Activated T-cell treated with anti-CD3 and anti-CD28 coated beads, Interleukin-2, amount 50 U/mL, for 72 hours (primary cell): Measurements from ENCODE around the gene NRTN. TPM values are rescaled to one million over a fixed set of nuclear protein-coding genes. Genes with fewer than 3 reads are reported as not detected.
"Not testable (repeated sequence)": the region's sequence is repeated elsewhere in the genome, so short reads cannot be mapped to it uniquely, and the experiment has no call there.

ENCODE experiments used
- ATAC-seq, 2 donors: fragments of 150-1000 bp; cut with Tn5 transposase; replicated peaks in 1 of 2; 2 replicates each; pipeline ENCODE4 v1.10.0; 2021; ENCODE audit warnings: moderate library complexity in 2 of 2, mild to moderate bottlenecking in 1 of 2
- DNase-seq, 2 donors: peaks; one replicate each; pipeline ENCODE4 v3.0.0; 2021 to 2022; ENCODE audit warnings: mixed read lengths in 1 of 2
- H3K27ac Mint-ChIP-seq: one replicate; pipeline ENCODE4 v1.8.0; 2022; ENCODE audit warnings: mild to moderate bottlenecking, moderate library complexity, mixed read lengths
- H3K27me3 Mint-ChIP-seq: one replicate; pipeline ENCODE4 v1.8.0; 2022; ENCODE audit warnings: low read depth, mixed read lengths
- H3K36me3 Mint-ChIP-seq, 2 donors: one replicate each; pipeline ENCODE4 v1.8.0; 2022; ENCODE audit warnings: mixed read lengths in 2 of 2, mild to moderate bottlenecking in 1 of 2; ENCODE audit not compliant: insufficient read depth in 2 of 2
- H3K4me1 Mint-ChIP-seq: one replicate; pipeline ENCODE4 v1.8.0; 2022; ENCODE audit warnings: low read depth, mixed read lengths
- H3K4me3 Mint-ChIP-seq, 2 donors: one replicate each; pipeline ENCODE4 v1.8.0; 2022; ENCODE audit warnings: mild to moderate bottlenecking in 2 of 2, mixed read lengths in 2 of 2, moderate library complexity in 2 of 2
- H3K9me3 Mint-ChIP-seq, 2 donors: one replicate each; pipeline ENCODE4 v1.8.0; 2022; ENCODE audit warnings: mixed read lengths in 2 of 2
- total RNA-seq, 2 donors: library from RNA; stranded (reverse); gene quantifications; one replicate each; pipeline ENCODE4 v1.2.3, GENCODE V29; 2022

NRTN gene
- total RNA-seq, 2 donors from 2014 or later: 2.7 to 3.7 TPM

DNA sequence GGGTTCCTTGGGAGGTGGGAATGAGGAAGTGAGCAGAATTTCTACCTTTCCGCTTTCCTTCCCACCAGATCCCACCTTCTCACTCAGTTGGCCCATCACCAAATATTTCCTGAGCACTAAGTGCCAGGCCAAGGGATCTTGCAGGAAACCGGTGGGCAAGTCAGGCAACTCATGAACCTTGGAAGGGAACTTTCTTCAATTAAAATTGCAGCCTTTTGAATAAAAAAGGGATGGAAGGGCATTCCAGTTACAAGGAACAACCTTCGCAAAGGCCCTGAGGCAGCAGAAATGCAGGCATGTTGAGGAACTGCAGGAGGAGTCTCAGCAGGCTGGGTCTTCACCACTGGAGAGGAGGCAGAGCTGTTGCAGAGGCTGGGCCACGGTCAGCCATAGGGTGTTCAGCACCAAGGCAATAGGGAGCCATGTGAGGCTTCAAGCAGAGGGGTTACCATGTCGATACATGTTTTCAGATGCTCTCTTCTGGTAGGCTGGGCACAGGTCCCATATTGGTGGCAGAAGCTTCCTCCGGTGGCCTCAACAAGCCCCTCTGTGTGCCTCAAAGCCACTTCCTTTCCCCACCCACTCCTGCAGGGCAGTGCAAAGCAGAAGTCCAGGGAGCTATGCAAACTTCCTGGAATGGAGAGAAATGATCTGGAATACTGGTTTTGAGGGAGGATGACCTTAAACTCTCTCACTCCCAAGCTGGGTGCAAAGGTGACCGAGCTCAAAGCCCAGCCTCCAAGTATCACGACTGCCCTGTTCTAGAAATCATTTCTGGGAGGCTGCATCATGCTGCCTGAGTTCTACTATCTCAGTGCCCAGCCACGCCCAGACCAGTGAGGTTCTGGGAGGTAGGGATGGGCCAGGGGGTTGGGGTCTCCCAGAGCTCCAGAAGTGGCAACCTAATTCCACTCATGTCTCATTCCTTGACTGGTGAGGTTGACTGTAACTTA, 34.5 kb downstream of the NRTN start, which contains the start of gene FUT6:
FUT6 (minus strand) TSS at position 638 of the 953 bp plus-strand sequence. CDS start 7,135 bp downstream, outside the sequence.
- no peaks in the 10 kb centered on the region for H3K9me3 Mint-ChIP-seq
- peaks cover 14% of the 10 kb centered on the region for H3K4me1 Mint-ChIP-seq
- no peaks in the 10 kb centered on the region for H3K36me3 Mint-ChIP-seq
- ATAC-seq (no peak), DNase-seq (no peak)
- no peak within 1 kb of the TSS for H3K27ac Mint-ChIP-seq
- no peak within 1 kb of the TSS for H3K4me3 Mint-ChIP-seq
- peaks cover 9% of the 10 kb centered on the region for H3K27me3 Mint-ChIP-seq

GRCh38 chr19:5841735-5842111, 36.9 kb downstream of the NRTN start:
- H3K4me1 Mint-ChIP-seq: peaks cover 14% of the 10 kb centered on the region
- not testable (repeated sequence) for DNase-seq, H3K27ac Mint-ChIP-seq, H3K27me3 Mint-ChIP-seq, H3K36me3 Mint-ChIP-seq, H3K4me3 Mint-ChIP-seq, ATAC-seq, H3K9me3 Mint-ChIP-seq

DNA sequence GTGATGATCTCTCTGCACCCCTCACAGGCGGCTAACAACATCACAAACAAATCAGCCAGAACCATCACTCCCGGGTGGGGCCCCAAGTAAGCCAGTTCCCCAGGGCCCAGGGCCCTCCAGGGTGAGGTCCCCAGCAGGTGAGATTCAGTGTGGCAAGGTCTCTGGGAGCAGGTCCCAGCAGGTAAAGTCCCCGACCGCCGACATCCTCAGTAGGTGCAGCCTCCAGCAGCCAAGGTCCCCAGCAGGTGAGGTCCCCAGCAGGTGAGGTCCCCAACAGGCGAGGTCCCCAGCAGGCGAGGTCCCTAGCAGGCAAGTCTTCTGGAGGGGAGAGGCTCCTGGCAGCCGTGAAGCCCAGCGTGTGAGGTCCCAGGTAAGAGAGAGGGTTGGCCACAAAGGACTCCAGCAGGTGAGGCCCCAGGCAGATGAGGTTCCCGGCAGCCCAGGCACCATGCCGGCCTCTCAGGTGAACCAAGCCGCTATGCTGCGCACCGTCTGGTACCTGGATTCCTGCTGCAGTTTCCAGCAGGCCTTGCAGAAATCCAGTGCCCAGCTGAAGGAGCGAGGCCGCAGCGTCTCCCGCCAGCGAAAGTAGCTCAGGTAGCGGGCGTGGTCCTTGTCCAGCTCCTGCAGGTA, 38.5 kb downstream of the NRTN start:
- peaks cover 9% of the 10 kb centered on the region for H3K4me1 Mint-ChIP-seq
- ATAC-seq: no peak
- H3K9me3 Mint-ChIP-seq: no peaks in the 10 kb centered on the region
- H3K27me3 Mint-ChIP-seq: peaks cover 2% of the 10 kb centered on the region
- DNase-seq: no peak
- no peak overlapping the region for H3K27ac Mint-ChIP-seq
- H3K36me3 Mint-ChIP-seq: no peaks in the 10 kb centered on the region
- H3K4me3 Mint-ChIP-seq: no peak overlapping the region

DNA sequence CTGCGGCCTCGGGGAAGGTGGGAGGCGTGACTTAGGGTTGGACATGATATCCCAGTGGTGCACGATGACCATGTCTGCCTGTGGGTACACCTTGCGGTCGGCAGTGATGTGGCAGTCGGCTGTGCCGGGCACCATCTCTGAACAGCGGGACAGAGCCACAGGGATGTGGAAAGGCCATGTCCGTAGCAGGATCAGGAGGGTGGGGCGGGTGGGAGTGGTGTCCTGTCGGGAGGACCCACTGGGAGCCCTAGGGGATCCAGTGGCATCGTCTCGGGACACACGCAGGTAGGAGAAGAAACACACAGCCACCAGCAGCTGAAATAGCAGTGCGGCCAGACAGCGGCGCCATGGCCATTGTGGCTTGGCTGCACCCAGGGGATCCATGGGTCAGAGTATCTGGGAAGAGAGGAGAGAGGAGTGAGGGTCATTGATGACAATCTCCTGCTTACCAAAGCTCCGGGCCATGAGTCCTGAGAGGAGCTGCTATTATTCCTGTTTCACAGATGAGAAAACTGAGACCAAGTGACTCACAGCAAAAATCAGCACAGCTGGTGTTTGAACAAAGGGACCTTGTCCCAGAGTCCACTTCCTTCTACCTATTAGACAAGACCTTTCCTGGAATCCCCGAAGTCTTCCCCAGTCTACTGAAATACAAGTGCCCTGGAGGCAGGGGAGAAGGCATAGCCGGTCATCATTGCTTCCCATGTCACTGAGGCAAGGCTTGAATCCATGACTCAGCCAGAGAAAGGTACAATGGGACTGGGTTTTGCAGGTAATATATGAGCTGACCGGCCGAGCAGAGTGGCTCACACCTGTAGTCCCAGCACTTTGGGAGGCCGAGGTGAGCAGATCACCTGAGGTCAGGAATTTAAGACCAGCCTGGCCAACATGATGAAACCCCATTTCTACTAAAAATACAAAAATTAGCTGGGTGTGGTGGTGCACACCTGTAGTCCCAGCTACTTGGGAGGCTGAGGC, 39.9 kb downstream of the NRTN start:
- Mint-ChIP-seq H3K4me1 (no peaks in the 10 kb centered on the region), H3K4me3 (no peak overlapping the region), H3K36me3 (no peaks in the 10 kb centered on the region), H3K27ac (no peak overlapping the region), H3K27me3 (no peaks in the 10 kb centered on the region), H3K9me3 (no peaks in the 10 kb centered on the region)
- ATAC-seq: no peak
- DNase-seq: no peak

DNA sequence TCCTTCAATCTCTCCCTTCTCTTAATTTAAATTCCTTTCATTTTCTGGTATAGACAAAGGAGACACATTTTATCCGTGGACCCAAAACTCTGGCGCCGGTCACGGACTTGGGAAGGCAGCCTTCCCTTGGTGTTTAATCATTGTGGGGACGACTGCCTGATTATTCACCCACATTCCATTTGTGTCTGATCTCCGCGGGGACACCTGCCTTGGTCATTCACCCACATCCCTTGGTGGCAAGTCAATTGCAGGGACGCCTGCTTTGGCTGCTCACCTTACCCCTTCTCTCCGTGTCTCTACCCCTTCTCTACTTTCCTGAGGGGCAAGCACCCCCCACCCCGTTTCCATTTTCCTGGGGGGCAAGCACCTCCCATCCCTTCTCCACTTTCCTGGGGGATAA, 43.0 kb downstream of the NRTN start:
- H3K9me3 Mint-ChIP-seq, H3K4me3 Mint-ChIP-seq, DNase-seq, ATAC-seq, H3K27me3 Mint-ChIP-seq, H3K27ac Mint-ChIP-seq, H3K36me3 Mint-ChIP-seq, H3K4me1 Mint-ChIP-seq: not testable (repeated sequence)

- not testable (repeated sequence) for H3K27me3 Mint-ChIP-seq, H3K4me1 Mint-ChIP-seq, H3K27ac Mint-ChIP-seq, DNase-seq, H3K9me3 Mint-ChIP-seq, ATAC-seq, H3K36me3 Mint-ChIP-seq, H3K4me3 Mint-ChIP-seq
Measured at GRCh38 chr19:5848621-5849020, 43.8 kb downstream of the NRTN start.

DNA sequence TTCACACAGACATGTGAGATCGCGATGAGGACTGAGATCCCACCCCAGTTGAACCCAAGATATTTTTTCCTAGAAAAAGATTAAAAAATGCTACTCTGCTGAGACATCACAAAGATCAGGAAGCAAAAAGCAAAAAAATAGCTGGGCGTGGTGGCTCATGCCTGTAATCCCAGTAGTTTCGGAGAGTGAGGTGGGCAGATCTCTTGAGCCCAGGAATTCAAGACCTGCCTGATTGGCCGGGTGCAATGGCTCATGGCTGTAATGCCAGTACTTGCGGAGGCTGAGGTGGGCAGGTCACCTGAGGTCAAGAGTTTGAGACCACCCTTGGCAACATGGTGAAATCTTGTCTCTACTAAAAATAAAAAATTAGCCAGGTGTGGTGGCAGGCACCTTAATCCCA, 45.3 kb downstream of the NRTN start:
- Mint-ChIP-seq H3K27me3 (no peaks in the 10 kb centered on the region), H3K27ac (no peak overlapping the region), H3K36me3 (no peaks in the 10 kb centered on the region), H3K9me3 (no peaks in the 10 kb centered on the region), H3K4me1 (peaks cover 4% of the 10 kb centered on the region), H3K4me3 (no peak overlapping the region)
- no peak for ATAC-seq
- DNase-seq: no peak

DNA sequence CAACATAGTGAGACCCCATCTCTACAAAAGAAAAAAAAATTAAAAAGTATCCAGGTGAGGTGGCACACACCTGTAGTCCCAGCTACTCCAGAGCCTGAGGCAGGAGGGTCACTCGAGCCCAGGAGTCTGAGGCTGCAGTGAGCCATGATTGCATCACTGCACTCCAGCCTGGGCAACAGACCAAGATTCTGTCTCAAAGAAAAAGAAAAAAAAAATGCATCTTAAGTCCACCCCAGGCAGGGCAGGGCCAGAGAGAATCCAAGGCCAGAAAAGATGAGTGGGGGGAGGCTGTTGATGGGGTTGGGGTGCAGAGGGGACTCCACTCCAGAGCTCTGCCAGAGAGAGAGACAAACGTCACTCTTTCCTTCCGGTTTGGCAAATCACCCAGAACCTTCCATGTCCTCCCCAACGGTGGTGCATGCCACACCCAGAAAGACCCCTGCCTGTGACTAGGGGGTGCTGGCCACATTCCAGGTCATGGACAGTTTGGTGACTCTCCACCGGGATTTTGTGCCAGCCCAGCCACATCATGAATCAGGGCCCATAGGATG, 46.0 kb downstream of the NRTN start:
- H3K4me3 Mint-ChIP-seq: no peak overlapping the region

GRCh38 chr19:5851302-5851701, 46.4 kb downstream of the NRTN start, which contains the start of gene FUT3:
Gene FUT3 (minus strand): TSS chr19:5851449.
- H3K9me3 Mint-ChIP-seq: no peaks in the 10 kb centered on the region
- H3K4me1 Mint-ChIP-seq: peaks cover 4% of the 10 kb centered on the region
- ATAC-seq: no peak
- no peak within 1 kb of the TSS for H3K27ac Mint-ChIP-seq
- no peak for DNase-seq
- no peaks in the 10 kb centered on the region for H3K27me3 Mint-ChIP-seq
- no peaks in the 10 kb centered on the region for H3K36me3 Mint-ChIP-seq
- H3K4me3 Mint-ChIP-seq: no peak within 1 kb of the TSS

More for the DNA sequence above, 46.0 kb downstream of the NRTN start:
- H3K27me3 Mint-ChIP-seq: no peaks in the 10 kb centered on the region
- ATAC-seq (no peak), DNase-seq (no peak)
- H3K36me3 Mint-ChIP-seq: no peaks in the 10 kb centered on the region
- no peak overlapping the region for H3K27ac Mint-ChIP-seq
- peaks cover 4% of the 10 kb centered on the region for H3K4me1 Mint-ChIP-seq
- no peaks in the 10 kb centered on the region for H3K9me3 Mint-ChIP-seq

DNA sequence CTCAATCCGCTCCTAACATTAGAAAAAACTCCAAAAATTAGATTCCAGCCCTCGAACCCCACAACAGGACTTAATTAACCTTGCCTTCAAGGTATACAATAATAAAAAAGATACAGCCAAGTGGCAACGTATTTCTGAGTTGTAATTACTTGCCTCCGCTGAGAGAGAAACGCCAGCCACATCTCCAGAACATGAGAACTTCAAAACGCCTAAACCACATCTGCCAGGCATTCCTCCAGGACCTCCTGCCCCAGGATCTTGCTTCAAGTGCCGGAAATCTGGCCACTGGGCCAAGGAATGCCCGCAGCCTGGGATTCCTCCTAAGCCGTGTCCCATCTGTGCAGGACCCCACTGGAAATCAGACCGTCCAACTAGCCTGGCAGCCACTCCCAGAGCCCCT, 49.3 kb downstream of the NRTN start:
- H3K27ac Mint-ChIP-seq, H3K36me3 Mint-ChIP-seq, H3K9me3 Mint-ChIP-seq, H3K4me3 Mint-ChIP-seq, H3K4me1 Mint-ChIP-seq, H3K27me3 Mint-ChIP-seq, DNase-seq, ATAC-seq: not testable (repeated sequence)

GRCh38 chr19:5855151-5855550, 50.3 kb downstream of the NRTN start:
- not testable (repeated sequence) for H3K9me3 Mint-ChIP-seq, DNase-seq, H3K4me1 Mint-ChIP-seq, H3K27ac Mint-ChIP-seq, H3K27me3 Mint-ChIP-seq, H3K36me3 Mint-ChIP-seq, ATAC-seq, H3K4me3 Mint-ChIP-seq

GRCh38 chr19:5857203-5858081, 52.6 kb downstream of the NRTN start:
- H3K27ac Mint-ChIP-seq: no peak overlapping the region
- H3K9me3 Mint-ChIP-seq: no peaks in the 10 kb centered on the region
- peaks cover 4% of the 10 kb centered on the region for H3K4me1 Mint-ChIP-seq
- H3K27me3 Mint-ChIP-seq: peaks cover 7% of the 10 kb centered on the region
- no peak overlapping the region for H3K4me3 Mint-ChIP-seq
- ATAC-seq: no peak
- DNase-seq: no peak
- no peaks in the 10 kb centered on the region for H3K36me3 Mint-ChIP-seq
